Mesenchymal stem cell (in vitro differentiated cells and primary cell): ENCODE measurements around the gene TMEM9.

Source experiments
- DNase-seq: peaks from one replicate; pipeline ENCODE4 v3.0.0-alpha.2; 2013
- H2AFZ ChIP-seq: one replicate; pipeline ENCODE4 v1.6.1; 2013; ENCODE audit warnings: low read depth, mild to moderate bottlenecking, control low read depth, inconsistent platforms, low read length, moderate library complexity
- H2AK5ac ChIP-seq: 2 replicates; pipeline ENCODE4 v1.6.1; 2013; ENCODE audit warnings: low read length, moderate library complexity, mild to moderate bottlenecking, inconsistent platforms; ENCODE audit not compliant: severe bottlenecking
- H2BK120ac ChIP-seq: one replicate; pipeline ENCODE4 v1.6.1; 2013; ENCODE audit warnings: low read depth, mild to moderate bottlenecking, inconsistent platforms, low read length, moderate library complexity
- H2BK12ac ChIP-seq, 2 experiments: one replicate each; pipeline ENCODE4 v1.6.1; 2013; ENCODE audit warnings: inconsistent platforms in 2 of 2, low read length in 2 of 2, mild to moderate bottlenecking in 2 of 2, moderate library complexity in 2 of 2, control low read depth in 1 of 2
- H2BK15ac ChIP-seq: one replicate; pipeline ENCODE4 v1.6.1; 2013; ENCODE audit warnings: mild to moderate bottlenecking, low read depth, inconsistent platforms; ENCODE audit not compliant: poor library complexity, severe bottlenecking
- H2BK5ac ChIP-seq: 2 replicates; pipeline ENCODE4 v1.6.1; 2013; ENCODE audit warnings: low read depth, mild to moderate bottlenecking, low read length, control low read depth, inconsistent platforms; ENCODE audit not compliant: poor library complexity, severe bottlenecking
- H3K14ac ChIP-seq, 2 experiments: one replicate each; pipeline ENCODE4 v1.6.1; 2013; ENCODE audit warnings: inconsistent platforms in 2 of 2, low read length in 2 of 2, control low read depth in 1 of 2, mild to moderate bottlenecking in 1 of 2, moderate library complexity in 1 of 2
- H3K18ac ChIP-seq, 2 experiments: one replicate each; pipeline ENCODE4 v1.6.1; 2013; ENCODE audit warnings: inconsistent platforms in 2 of 2, low read length in 2 of 2, control low read depth in 1 of 2, low read depth in 1 of 2, mild to moderate bottlenecking in 1 of 2
- H3K23ac ChIP-seq, 2 experiments: one replicate each; pipeline ENCODE4 v1.6.1; 2013; ENCODE audit warnings: inconsistent platforms in 2 of 2, low read length in 2 of 2, mild to moderate bottlenecking in 2 of 2, moderate library complexity in 2 of 2, control low read depth in 1 of 2
- H3K27ac ChIP-seq: 2 replicates; pipeline ENCODE4 v1.5.1; 2013; ENCODE audit warnings: mild to moderate bottlenecking, moderate library complexity, low read length, control low read depth, inconsistent platforms; ENCODE audit not compliant: poor library complexity, severe bottlenecking
- H3K27me3 ChIP-seq, 2 experiments: 2 replicates each; pipeline versions ENCODE4 v1.6.1 to v1.7.0; 2013; ENCODE audit warnings: low read length in 2 of 2, mild to moderate bottlenecking in 2 of 2, moderate library complexity in 2 of 2, control low read depth in 1 of 2, inconsistent platforms in 1 of 2; ENCODE audit not compliant: control insufficient read depth in 1 of 2, insufficient read depth in 1 of 2
- H3K36me3 ChIP-seq, 2 experiments: 2 replicates each; pipeline versions ENCODE4 v1.6.1 to v1.7.0; 2013; ENCODE audit warnings: low read length in 2 of 2, control low read depth in 1 of 2, inconsistent platforms in 1 of 2, low read depth in 1 of 2, mild to moderate bottlenecking in 1 of 2; ENCODE audit not compliant: insufficient read depth in 2 of 2, control insufficient read depth in 1 of 2
- H3K4ac ChIP-seq, 2 experiments: one replicate each; pipeline ENCODE4 v1.6.1; 2013; ENCODE audit warnings: inconsistent platforms in 2 of 2, low read length in 2 of 2, mild to moderate bottlenecking in 2 of 2, moderate library complexity in 2 of 2, control low read depth in 1 of 2, low read depth in 1 of 2
- H3K4me1 ChIP-seq: 2 replicates; pipeline ENCODE4 v1.6.1; 2013; ENCODE audit warnings: low read depth, low read length, control low read depth; ENCODE audit not compliant: control insufficient read depth, insufficient read depth
- H3K4me2 ChIP-seq: 2 replicates; pipeline ENCODE4 v1.6.1; 2013; ENCODE audit warnings: low read length, mild to moderate bottlenecking, inconsistent platforms; ENCODE audit not compliant: poor library complexity, severe bottlenecking
- H3K4me3 ChIP-seq, 2 experiments: 2 replicates each; pipeline versions ENCODE4 v1.5.1 to v1.7.0; 2013; ENCODE audit warnings: low read length in 2 of 2, mild to moderate bottlenecking in 2 of 2, control low read depth in 1 of 2, low read depth in 1 of 2; ENCODE audit not compliant: insufficient read depth in 1 of 2
- H3K79me1 ChIP-seq: replicated peaks from 2 replicates; pipeline ENCODE4 v1.6.1; 2013; ENCODE audit warnings: mild to moderate bottlenecking, control low read depth, low read length, inconsistent platforms; ENCODE audit not compliant: poor library complexity, severe bottlenecking
- H3K9ac ChIP-seq: 2 replicates; pipeline ENCODE4 v1.7.0; 2013; ENCODE audit warnings: mild to moderate bottlenecking, low read length, moderate library complexity
- H3K9me3 ChIP-seq: 2 replicates; pipeline ENCODE4 v1.7.0; 2013; ENCODE audit warnings: mild to moderate bottlenecking, low read length; ENCODE audit not compliant: control insufficient read depth
- H4K8ac ChIP-seq: one replicate; pipeline ENCODE4 v1.6.1; 2013; ENCODE audit warnings: inconsistent platforms, mild to moderate bottlenecking, low read length, moderate library complexity
- H4K91ac ChIP-seq: one replicate; pipeline ENCODE4 v1.6.1; 2013; ENCODE audit warnings: mild to moderate bottlenecking, low read length, inconsistent platforms
- WGBS: methylation state at CpG from one replicate; pipeline ENCODE4 v1.1.7; 2013; ENCODE audit warnings: mixed read lengths; 5-methylcytosine and 5-hydroxymethylcytosine counted together

Gene TMEM9

DNA sequence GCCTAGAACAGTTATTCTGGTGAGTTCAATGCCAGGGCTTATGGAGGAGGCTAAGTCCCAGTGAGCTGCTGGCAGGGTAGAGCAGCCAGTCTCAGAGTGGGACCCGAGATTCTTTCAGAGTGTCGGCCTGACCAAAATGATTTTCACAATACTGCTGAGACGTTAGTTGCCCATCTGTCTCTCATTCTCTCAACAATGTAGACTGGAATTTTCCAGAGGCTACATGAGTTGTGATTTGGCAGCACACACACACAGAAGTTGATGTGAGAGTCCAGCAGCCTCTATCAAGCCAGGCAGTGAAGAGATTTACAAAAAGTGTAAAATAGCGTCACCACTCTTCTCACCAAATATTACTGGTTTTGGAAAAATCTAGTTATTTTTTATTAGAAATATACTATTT, 63.7 kb downstream of the TMEM9 start:
- H3K4me2 ChIP-seq: no peak overlapping the region

DNA sequence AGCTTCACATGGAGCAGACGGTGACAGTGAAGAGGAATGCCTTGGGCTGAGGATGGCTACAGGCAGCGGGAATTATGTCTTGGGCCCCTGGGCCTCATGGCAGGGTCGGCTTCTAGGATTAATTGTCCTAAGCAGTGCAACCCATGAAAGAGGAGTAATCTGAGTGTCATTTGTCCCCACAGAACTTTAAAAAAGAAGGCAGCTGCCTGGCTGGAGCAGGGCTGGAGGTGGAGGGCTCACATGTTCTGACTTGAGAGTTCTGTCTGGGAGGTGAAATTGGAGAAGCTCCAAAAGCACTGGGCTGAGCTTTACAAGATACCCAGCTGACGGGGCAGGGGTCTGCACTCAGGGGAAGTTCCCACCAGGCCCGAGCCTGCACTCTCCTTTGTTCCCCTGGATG, 64.7 kb downstream of the TMEM9 start:
- no peak overlapping the region for H3K4me2 ChIP-seq
- H3K18ac ChIP-seq: no peak overlapping the region
- no peak overlapping the region for H2AK5ac ChIP-seq
- H3K9ac ChIP-seq: no peak overlapping the region
- H2BK5ac ChIP-seq: no peak overlapping the region
- no peaks in the 10 kb centered on the region for H3K36me3 ChIP-seq
- no peak for DNase-seq
- H2BK15ac ChIP-seq: no peak overlapping the region
- H3K4ac ChIP-seq: no peak overlapping the region
- H2BK120ac ChIP-seq: no peak overlapping the region
- H3K4me1 ChIP-seq: no peaks in the 10 kb centered on the region
- H2AFZ ChIP-seq: no peak overlapping the region
- no peak overlapping the region for H3K4me3 ChIP-seq
- no peak overlapping the region for H4K91ac ChIP-seq
- H3K79me1 ChIP-seq: no peaks in the 10 kb centered on the region
- no peak overlapping the region for H3K14ac ChIP-seq
- no peak overlapping the region for H3K27ac ChIP-seq
- H3K27me3 ChIP-seq: peaks cover 27 to 63% of the 10 kb centered on the region in 2 experiments
- no peak overlapping the region for H2BK12ac ChIP-seq
- H4K8ac ChIP-seq: no peak overlapping the region
- no peaks in the 10 kb centered on the region for H3K9me3 ChIP-seq
- 64% methylated on average over 5 of the region's 5 CpGs for WGBS
- H3K23ac ChIP-seq: no peak overlapping the region

More for the DNA sequence above, 63.7 kb downstream of the TMEM9 start:
- H3K4ac ChIP-seq: no peak overlapping the region
- H3K27me3 ChIP-seq: peaks cover 17 to 59% of the 10 kb centered on the region in 2 experiments
- H2BK120ac ChIP-seq: no peak overlapping the region
- H3K79me1 ChIP-seq: no peaks in the 10 kb centered on the region
- H3K36me3 ChIP-seq: no peaks in the 10 kb centered on the region
- H2BK5ac ChIP-seq: no peak overlapping the region
- DNase-seq: no peak
- no peak overlapping the region for H3K14ac ChIP-seq
- H3K9me3 ChIP-seq: no peaks in the 10 kb centered on the region
- no peak overlapping the region for H3K9ac ChIP-seq
- 97% methylated on average over 3 of the region's 4 CpGs for WGBS
- H3K23ac ChIP-seq: no peak overlapping the region
- no peak overlapping the region for H3K4me3 ChIP-seq
- no peak overlapping the region for H2AK5ac ChIP-seq
- no peaks in the 10 kb centered on the region for H3K4me1 ChIP-seq
- no peak overlapping the region for H3K27ac ChIP-seq
- no peak overlapping the region for H4K91ac ChIP-seq
- H2BK15ac ChIP-seq: no peak overlapping the region
- no peak overlapping the region for H3K18ac ChIP-seq
- H2AFZ ChIP-seq: no peak overlapping the region
- no peak overlapping the region for H2BK12ac ChIP-seq
- no peak overlapping the region for H4K8ac ChIP-seq

DNA sequence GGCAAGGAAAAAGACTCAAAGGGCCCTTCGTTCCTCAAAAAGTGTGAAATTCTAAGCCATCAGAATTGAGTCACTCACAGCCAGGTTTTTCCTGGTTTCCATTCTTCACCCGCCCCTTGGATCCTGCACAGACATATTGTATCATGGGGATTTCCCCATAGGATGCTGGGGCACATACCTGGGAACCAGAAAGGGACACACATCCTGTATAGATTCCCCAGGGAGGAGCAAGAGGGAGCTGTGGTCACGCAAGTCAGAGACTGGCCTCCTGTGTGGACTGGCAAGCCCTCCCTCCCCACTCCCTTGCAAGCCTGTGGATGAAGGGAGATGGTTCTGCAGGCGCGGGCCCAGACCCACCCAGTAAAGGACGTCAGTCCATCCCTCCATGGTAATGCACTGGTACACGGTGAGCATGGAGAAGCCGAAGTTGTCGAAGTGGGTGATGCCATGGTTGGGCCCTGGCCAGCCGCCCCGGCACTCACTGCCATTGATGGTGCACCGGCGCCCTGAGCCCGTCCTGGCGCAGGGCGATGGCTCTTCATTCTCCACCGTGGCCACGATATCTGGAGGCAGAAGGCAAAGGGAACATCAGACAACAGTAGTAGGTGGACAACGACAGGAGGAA, 65.3 kb downstream of the TMEM9 start:
- Histone ChIP-seq H3K36me3 (no peaks in the 10 kb centered on the region), H3K79me1 (no peaks in the 10 kb centered on the region), H3K9ac (no peak overlapping the region), H2BK120ac (no peak overlapping the region), H3K14ac (peak overlapping the region in 1 of 2 experiments; percentile 26), H3K4me3 (no peak overlapping the region), H3K4me1 (no peaks in the 10 kb centered on the region), H2BK12ac (no peak overlapping the region), H3K9me3 (no peaks in the 10 kb centered on the region), H4K91ac (no peak overlapping the region), H2BK15ac (no peak overlapping the region), H2AFZ (no peak overlapping the region), H2AK5ac (no peak overlapping the region), H4K8ac (no peak overlapping the region), H3K4ac (no peak overlapping the region), H3K27ac (no peak overlapping the region), H3K18ac (no peak overlapping the region), H2BK5ac (no peak overlapping the region), H3K23ac (no peak overlapping the region), H3K4me2 (no peak overlapping the region), H3K27me3 (peaks cover 31 to 68% of the 10 kb centered on the region in 2 experiments)
- DNase-seq: no peak
- 91% methylated on average over 19 of the region's 19 CpGs for WGBS

DNA sequence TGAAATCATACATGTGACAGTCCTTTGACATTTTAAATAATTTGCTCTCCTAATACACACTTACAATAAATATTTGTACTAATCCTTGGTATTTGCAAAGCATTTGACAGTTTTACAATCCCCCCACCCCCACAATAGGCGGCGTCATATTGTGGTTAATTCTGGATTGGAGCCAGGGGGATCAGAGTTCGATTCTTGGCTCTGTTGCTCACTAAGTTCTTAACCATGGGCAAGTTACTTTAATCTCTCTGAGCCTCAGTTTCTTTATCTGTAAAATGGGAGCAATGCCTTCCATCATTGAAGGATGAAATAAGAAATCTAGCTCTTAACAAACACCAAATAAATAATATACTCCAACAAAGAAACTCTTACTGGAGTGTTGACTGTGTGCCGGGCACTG, 65.9 kb downstream of the TMEM9 start:
- 80% methylated on average over 2 of the region's 4 CpGs for WGBS
- Histone ChIP-seq H3K23ac (no peak overlapping the region), H3K27me3 (peaks cover 36 to 68% of the 10 kb centered on the region in 2 experiments), H2AK5ac (no peak overlapping the region), H3K9me3 (no peaks in the 10 kb centered on the region), H3K4ac (no peak overlapping the region), H3K79me1 (no peaks in the 10 kb centered on the region), H4K91ac (no peak overlapping the region), H3K18ac (no peak overlapping the region), H3K4me1 (no peaks in the 10 kb centered on the region), H2BK12ac (no peak overlapping the region), H3K14ac (no peak overlapping the region), H2BK5ac (no peak overlapping the region), H3K4me3 (no peak overlapping the region), H3K27ac (no peak overlapping the region), H3K36me3 (no peaks in the 10 kb centered on the region), H2BK15ac (no peak overlapping the region), H3K4me2 (no peak overlapping the region), H3K9ac (no peak overlapping the region), H2AFZ (no peak overlapping the region), H4K8ac (no peak overlapping the region), H2BK120ac (no peak overlapping the region)
- no peak for DNase-seq
